ENCODE data around the gene DOCK3. TPM values are rescaled to one million over a fixed set of nuclear protein-coding genes. Genes with fewer than 3 reads are reported as not detected.
"Not testable (repeated sequence)": the region's sequence is repeated elsewhere in the genome, so short reads cannot be mapped to it uniquely, and the experiment has no call there.

Gene DOCK3
- polyA plus RNA-seq, 4 donors: 1.3 to 1.8 (median 1.6) TPM

DNA sequence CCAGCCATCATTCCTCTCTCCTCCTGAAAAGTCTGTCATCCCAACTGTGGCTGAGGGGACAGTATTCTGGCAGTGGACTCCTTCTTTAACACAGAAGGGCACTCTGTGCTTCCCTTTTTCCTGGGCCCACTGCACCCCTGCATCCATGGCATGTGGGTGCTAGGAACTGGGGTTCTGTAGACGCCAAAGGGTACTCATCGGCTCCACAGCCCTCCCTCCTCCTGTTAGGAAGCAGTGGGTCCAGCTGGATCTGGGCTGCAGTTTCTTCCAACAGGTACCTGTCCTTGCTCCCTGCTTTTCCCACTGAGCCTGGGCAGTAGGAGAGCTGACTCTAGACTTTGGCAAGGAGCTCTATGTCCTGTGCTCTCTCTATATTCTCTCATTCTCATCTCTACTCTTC, 704.0 kb downstream of the DOCK3 start:
- no peak for DNase-seq (ENCODE audit: low read depth in 4 of 4, low spot score in 3 of 4)

DNA sequence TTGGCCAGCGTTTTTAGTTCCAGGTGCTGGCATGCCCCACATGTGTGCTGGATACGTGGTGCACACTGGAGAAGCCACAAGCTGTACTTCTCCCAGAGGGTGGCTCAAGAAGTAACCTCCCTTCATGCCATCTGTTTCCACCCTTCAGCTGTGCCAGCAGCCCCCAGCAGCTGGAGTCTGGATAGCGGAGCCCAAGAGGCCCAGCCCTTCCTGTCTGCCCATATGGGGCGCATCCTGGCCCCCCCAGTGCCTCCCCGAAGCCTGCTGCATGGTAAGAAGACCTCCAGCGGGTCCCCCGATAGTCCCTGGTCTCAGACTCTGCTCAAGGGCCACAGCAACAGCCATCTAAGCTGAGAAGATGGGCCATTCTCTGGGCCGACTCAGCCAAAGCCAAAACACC, 704.6 kb downstream of the DOCK3 start:
- no peak for DNase-seq (ENCODE audit: low read depth in 4 of 4, low spot score in 3 of 4)

DNA sequence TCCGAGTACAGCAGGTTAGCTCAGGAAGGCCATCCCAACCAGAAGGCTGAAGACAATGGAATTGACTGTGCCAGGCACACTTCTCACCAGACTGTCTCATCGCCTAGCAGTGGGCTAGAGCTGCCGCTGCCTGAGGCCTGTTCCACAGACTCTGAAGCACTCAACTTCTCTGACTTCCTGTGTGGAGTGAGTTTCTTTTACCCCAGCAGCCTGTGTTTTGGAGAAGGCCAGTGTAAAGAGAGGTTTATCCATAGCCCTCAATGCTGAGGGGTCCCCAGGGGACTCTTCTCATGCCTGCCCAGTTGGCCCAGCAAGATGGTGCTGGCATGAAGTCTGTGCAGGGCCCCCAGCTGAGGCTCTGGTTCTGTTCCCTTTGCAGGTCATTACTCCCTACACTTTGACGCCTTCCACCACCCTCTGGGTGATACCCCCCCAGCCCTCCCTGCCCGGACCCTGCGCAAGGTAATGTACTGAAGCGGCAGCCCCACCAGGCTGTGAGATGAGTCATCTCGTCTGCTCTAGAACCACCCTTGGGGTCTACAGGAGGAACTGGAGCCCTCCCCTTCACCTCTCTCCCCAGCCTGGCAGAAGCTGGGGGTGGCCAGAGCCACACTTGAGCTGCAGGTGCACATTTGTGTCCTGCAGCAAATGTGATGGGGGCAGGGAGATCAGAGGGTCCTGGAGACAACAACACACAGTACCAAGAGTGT, 705.2 kb downstream of the DOCK3 start:
- no peak for DNase-seq (ENCODE audit: low read depth in 4 of 4, low spot score in 3 of 4)

DNA sequence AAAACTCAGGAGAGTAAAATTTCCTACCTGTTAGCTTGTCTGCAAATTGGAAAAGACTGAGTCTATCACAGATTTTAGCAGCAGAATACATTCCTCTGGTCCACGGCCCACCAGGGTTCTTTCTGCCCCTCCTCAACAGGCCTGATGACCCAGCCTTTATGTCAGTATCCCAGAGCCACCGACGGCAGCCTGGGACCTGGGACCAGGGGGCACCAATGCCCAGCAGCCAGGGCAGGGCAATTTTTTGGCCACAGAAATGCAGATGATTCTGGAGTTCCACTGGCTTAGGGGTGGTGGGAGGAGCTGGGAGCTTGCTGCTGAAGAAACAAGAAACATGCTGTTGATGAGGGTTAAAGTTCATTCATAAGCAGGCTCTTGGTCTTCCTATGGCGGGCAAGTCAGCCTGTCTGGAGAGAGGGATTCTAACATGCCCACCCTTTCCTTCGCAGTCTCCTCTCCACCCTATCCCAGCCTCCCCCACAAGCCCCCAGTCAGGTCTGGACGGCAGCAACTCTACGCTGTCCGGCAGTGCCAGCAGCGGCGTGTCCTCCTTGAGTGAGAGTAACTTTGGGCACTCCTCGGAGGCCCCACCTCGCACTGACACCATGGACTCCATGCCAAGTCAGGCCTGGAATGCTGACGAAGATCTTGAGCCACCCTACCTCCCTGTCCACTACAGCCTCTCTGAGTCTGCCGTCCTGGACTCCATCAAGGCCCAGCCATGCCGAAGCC, 706.0 kb downstream of the DOCK3 start:
- DNase-seq (ENCODE audit: low read depth in 4 of 4, low spot score in 3 of 4): no peak

DNA sequence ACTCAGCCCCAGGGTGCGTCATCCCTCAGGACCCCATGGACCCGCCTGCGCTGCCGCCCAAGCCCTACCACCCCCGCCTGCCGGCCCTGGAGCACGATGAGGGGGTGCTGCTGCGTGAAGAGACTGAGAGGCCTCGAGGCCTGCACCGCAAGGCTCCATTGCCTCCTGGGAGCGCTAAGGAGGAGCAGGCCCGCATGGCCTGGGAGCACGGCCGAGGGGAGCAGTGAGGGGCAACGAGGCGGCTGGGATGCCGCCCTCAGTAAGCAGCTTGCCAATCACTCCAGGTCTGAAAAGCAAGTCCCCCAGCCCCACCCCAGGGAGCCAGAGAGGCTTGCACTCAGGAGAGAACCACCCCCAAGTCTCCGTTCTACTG, 706.6 kb downstream of the DOCK3 start:
- DNase-seq (ENCODE audit: low read depth in 4 of 4, low spot score in 3 of 4): no peak

DNA sequence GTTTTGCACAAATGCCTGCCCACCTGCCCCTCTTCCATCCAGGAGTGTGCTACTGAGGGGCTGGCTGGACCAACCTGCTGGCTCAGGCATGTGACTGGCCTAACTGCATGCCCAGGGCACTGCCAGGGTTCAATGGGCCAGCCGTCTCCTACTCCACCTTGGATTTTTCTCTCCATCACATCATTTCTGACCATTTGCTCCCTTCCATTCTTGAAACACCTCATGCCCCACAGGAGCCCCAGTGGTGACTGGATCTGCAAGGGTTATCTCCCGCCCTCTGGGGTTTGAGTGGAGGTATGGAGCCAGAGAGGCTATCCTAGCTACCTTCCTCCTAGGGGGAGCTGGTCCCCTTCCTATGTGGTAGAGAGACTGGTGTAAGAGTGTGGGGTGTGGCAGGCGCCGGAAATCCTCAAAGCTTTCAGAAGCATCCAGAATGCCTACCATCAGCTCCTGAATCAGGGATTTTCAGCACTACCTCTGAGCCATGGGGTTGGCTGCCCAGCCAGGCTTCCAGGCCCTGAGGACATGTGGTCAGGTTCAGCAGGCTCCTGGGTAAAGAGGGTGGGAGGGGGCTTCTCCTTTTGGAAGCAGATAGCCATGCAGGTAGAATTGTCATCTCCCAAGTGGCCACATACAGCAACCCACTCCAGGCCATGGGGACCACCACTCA, 707.5 kb downstream of the DOCK3 start:
- DNase-seq (ENCODE audit: low read depth in 4 of 4, low spot score in 3 of 4): no peak

DNA sequence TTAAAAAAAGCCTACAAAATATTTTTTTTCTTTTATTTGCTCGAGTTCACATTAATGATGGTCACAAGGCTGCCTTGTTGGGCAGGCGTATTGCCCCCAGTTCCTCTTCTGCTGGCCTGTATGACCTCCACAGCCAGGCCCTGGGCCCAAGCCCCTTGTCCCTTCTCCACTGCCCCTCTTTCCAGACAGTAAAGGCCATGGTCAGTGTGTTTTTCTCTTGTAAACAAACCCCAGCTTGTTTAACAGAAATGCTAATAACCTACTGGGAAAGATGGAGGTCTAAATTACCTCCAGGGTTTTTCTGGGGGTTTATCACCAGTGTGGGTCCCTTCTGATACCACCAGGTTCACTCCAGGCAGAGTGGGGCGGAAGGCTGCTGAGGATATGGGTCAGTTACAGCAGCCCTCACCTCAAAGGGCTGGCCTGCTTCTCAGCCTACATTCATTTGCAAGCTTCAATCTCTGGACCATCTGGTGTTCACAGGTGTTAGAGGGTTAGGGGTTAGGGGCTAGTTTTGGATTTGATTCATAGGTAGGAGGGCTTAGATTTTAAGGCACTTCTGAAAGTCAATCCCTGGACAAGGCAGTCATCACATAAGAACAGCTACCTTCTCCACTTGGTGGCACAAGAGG, 708.3 kb downstream of the DOCK3 start:
- no peak for DNase-seq (ENCODE audit: low read depth in 4 of 4, low spot score in 3 of 4)

DNA sequence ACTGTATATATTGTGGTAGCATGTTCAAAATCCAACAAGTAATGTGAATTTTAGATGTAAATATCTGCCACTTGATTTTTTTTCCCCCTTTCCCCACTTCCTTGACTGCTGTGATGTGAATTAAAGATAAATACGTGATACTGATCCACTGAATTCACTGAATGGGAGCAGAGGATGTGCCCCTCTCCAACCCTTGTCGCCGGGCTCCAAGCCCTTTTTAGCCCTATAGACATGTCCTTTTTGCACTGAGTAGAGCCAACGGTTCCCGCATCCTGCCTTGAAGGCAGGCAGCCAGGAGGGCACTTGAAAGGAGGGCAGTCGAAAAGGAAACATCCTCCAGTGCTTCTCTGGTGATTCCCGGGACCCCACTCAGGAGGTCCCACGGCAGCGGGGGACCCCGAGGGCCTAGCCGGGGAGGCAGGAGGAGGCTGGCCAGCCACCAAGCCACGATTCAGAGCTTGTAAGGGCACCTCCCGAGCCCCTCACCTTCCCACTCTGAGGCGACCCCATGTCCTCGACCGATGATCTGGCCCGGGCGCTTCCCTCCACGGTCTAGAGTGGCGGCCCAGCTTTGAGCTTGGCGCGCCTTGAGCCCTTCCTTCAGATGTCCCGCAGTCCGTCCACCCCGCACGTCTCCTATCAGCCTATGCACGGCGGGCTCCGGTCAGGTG, 709.5 kb downstream of the DOCK3 start:
- no peak for DNase-seq (ENCODE audit: low read depth in 4 of 4, low spot score in 3 of 4)

DNA sequence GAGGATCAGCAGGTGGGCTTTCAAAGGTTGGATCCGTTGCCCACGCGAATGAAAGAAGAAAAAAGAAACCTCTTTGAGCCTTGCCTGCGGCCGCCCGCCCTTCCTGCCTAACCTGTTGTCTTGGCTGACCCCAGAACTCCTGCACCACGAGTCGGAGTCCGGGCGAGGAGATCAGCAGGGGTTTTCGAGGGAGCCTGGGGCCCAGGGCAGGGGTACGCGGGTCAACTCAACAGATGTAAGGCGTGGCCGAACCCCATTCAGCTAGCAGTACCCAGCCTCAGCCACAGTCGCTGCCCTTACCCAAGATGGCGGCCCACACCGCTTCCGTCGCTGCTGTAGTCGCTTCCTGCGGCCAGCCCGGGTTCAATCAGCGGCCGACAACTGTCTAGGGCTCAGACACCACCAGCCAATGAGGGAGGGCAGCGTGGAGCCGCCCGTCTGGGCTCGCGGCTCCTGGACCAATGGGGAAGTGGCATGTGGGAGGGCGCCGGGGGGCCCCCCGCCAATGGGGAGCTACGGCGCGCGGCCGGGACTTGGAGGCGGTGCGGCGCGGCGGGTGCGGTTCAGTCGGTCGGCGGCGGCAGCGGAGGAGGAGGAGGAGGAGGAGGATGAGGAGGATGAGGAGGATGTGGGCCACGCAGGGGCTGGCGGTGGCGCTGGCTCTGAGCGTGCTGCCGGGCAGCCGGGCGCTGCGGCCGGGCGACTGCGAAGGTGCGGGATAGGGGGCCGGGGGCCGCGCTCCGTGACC, 710.2 kb downstream of the DOCK3 start, which contains the start of gene MANF:
Gene MANF, plus strand, starts transcription at position 566 of the 748 bp plus-strand sequence. Its CDS starts 52 bp downstream, at position 618.
- DNase-seq (ENCODE audit: low read depth in 4 of 4, low spot score in 3 of 4): peak; percentile 94 to 97 (median 95)

DNA sequence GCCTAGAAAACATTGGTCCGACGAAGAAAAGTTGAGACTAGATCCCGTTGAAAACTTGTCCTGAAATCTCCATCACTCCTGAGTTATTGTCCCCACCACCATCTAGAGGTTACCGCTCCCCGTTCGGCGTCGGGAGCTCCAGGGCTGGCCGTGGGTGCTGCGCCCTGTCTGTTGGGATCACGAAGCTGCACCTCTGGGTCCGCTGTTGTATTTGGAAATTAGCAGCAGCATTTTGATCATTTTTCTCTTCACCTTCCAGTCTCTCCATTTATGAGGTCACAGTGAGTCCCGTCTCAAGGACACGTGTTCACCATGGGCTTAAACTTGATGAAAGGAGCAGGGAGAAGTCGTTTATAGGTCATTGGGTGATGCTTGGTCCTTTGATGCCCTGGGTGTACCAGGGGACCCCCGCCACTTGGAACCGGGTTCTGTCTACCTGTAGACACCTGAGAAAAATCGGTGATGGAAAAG, 710.9 kb downstream of the DOCK3 start:
- no peak for DNase-seq (ENCODE audit: low read depth in 4 of 4, low spot score in 3 of 4)

DNA sequence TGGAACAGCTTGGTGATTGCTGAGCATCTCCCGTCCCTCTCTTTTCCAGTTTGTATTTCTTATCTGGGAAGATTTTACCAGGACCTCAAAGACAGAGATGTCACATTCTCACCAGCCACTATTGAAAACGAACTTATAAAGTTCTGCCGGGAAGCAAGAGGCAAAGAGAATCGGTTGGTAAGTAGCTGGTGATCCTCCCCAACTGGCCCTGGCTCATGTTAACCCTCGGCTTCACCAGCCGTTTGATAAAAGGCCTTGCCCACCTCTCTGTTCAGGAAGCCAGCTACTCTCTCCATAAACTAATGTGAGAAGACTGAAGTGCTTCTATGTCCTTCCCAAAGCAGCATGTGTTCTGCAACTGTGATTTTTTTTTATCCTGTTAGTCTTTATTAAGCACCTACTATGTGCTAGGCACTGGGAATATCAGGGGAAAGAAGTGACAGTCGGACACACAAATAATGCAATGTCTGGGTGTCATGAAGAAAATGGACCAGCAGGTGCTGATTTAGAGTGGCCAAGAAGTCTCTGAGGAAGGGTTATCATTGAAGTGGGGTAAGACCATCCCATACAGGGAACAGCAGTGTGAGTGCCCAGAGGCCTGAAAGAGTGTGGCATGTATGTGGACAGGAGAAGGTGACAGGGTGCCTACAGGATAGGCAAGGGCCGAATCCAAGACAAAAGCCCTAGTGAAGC, 711.6 kb downstream of the DOCK3 start:
- no peak for DNase-seq (ENCODE audit: low read depth in 4 of 4, low spot score in 3 of 4)

DNA sequence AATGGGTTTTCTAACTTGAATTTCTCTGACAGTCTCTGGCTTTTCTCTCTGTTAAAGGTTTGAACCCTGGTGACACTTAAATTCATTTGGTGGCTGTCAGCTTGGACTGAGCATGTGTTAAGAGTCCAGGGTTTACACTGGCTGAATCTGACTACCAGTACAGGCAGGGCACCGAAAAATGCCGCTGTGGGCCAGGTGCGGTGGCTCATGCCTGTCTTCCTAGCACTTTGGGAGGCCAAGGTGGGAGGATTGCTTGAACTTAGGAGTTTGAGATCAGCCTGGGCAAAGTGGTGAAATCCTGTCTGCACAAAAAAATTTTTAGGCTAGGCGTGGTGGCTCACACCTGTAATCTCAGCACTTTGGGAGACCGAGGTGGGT, 712.1 kb downstream of the DOCK3 start:
- DNase-seq (ENCODE audit: low read depth in 4 of 4, low spot score in 3 of 4): no peak

DNA sequence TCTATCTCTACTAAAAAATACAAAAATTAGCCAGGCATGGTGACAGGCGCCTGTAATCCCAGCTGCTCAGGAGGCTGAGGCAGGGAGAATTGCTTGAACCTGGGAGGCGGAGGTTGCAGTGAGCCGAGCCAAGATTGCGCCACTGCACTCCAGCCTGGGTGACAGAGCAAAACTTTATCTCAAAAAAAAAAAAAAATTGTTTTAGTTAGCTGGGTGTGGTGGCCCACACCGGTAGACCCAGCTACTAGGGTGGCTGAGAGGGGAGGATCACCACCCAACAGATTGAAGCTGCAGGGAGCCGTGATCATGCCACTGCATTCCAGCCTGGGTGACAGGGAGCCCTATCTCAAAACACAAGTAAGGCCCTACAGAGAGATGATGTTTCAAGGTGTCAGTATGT, 712.6 kb downstream of the DOCK3 start:
- DNase-seq (ENCODE audit: low read depth in 4 of 4, low spot score in 3 of 4): not testable (repeated sequence)

DNA sequence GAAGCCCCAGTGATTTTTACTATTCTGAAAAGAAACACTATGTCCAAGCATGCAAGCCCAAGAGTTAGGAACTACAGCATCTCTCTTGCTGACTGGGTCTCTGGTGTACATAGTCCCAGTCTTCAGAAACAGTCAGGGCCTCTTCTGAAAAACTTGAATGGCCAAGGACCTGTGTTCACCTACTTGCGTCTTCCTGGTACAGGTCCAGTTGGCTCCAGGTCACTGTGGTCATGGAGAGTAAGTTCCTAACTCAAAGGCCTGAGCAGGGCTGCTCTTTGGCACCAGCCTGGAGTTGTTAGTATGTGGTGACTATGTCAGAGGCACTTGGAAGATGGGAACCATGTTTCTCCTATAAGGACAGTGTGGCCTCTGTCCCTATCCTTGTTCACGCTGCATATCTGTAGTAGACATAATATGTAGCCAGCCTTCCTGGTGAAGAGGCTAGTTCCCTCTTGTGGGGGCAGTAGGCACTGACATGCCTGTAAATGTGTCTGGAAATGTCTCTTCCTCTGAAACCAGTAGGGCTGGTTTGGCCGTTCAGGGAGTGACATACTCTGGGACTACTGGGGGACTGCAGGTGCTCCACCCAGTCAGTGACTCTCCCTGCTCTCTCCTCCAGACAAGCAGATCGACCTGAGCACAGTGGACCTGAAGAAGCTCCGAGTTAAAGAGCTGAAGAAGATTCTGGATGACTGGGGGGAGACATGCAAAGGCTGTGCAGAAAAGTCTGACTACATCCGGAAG, 713.7 kb downstream of the DOCK3 start:
- no peak for DNase-seq (ENCODE audit: low read depth in 4 of 4, low spot score in 3 of 4)

DNA sequence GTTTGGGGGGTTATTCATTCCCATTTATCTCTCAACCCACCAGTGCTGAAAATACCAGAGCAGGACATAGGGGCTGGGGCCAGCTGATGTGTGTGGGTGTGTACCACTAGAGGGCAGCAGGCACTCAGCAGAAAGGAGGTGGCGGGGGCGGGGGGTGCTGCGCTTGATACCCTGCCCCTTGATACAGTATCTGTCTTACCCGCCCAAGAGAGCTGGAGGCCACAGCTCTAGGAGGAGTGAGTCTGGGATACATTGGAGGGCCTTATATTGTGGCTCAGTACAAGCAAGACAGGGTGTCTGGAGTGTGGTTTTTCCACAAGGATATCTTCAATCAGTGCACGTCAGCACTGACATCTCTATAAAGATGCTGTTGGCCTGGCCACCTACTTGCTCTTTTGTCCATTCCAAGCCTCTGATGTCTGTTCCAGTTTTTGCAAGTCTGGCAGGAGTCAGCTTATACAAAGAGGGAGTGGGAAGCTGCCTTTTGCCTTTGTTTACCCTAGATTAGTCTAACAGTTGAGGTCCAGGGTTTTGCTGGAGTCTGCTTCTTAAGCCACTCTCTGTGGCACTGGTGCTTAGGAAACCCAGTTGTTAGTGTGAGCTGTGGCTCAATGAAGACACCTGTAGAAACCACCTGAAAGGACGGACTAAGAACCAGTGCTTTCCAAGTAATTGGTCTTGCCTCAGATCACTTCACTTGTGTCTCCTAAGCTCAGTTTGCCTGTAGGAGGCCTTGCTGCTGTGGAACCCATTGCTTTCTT, 714.9 kb downstream of the DOCK3 start:
- DNase-seq (ENCODE audit: low read depth in 4 of 4, low spot score in 3 of 4): no peak

DNA sequence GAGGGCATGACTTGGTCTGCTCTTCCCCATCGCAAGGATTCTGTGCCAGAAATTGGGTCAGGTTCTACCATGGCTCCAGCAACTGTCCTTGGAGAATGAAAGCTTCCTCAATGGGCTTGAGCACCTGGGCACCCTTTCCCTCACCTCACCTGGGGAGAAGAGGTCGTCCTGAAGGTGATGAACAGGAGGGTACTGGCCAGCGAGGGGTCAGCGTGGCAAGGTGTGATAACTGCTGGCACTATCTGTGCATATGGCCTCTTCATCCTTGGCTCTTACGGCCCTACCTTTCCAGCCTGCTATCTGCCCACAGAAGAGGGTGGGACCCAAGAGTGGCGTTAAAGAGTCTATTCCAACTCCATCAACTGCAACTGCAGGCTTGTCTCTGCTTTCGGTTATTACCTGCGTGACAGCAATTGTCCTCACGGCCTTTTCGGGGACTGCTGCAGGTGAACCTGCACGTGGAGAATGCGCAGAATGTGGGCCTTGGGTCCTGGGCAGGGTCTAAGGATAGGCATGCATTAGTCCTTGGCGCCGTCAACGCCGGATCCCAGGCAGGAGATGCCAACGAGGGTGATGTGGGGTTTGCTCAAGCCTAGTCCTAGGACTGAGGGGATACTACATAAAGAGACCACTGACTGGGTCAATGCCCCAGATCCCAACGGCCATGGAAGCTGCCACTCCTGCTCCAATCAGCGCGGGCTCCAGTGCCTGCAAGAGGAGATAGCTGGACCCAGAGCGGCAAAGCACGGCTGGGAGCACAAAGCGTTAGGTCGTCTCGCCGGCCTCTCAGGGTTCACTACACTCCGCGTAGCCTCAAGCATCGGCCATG, 715.7 kb downstream of the DOCK3 start:
- DNase-seq (ENCODE audit: low read depth in 4 of 4, low spot score in 3 of 4): no peak

DNA sequence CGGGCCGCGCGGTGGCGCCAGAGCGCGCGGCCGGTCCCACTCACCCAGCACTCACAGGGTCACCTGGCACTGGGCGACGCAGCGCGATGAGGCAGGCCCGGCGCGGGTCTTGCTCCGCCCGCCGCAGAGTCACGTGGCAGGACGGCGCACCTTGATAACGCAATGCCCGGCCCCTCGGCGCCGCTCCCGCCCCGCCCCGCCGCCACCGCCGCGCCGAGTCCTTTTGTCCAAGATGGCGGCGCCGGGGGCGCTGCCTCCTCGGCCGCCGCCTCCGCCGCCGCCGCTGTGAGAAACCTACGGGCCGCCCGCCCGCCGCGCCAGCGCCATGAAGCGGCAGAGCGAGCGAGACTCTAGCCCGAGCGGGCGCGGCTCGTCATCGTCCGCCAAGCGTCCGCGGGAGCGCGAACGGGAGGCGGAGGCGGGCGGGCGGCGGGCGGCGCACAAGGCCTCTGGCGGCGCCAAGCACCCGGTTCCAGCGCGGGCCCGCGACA, 716.4 kb downstream of the DOCK3 start, which contains the start of gene RBM15B:
Gene RBM15B, plus strand, starts transcription at position 211 of the 491 bp plus-strand sequence. Its CDS starts 115 bp downstream, at position 326.
- peak; percentile 85 to 91 (median 87) for DNase-seq (ENCODE audit: low read depth in 4 of 4, low spot score in 3 of 4)
